HEK293 (cell line): Measurements from ENCODE around the gene MCM3AP.
A peak's percentile ranks its signal among the peaks of the same experiment; 100 is the strongest.

ENCODE experiments used
- CTCF ChIA-PET: fragments of 350-600 bp; formaldehyde crosslinking; extraction: SDS; loops from one replicate; lab custom pipeline; 2021; ENCODE audit warnings: antibody characterized with exemption; lab: Yijun Ruan, JAX
- POLR2A ChIA-PET: fragments of 300-600 bp; formaldehyde crosslinking; extraction: SDS; loops from one replicate; lab custom pipeline; 2020; ENCODE audit warnings: antibody characterized with exemption, inconsistent platforms; lab: Yijun Ruan, JAX
- H3K27ac ChIP-seq: fragments of 200-500 bp; sonication (Bioruptor generic); 2 replicates; pipeline ENCODE4 v1.5.1; 2014; ENCODE audit warnings: low read depth, low read length, control low read depth, inconsistent platforms; ENCODE audit errors: extremely low read depth
- H3K36me3 ChIP-seq, 2 experiments: fragments of 200-500 bp in 1 of 2; sonication (Bioruptor generic) in 1 of 2; 1 replicate in 1 of 2; 2 replicates in 1 of 2; pipeline ENCODE4 v1.5.1; 2014 to 2017; ENCODE audit warnings: inconsistent platforms in 2 of 2, low read length in 2 of 2; ENCODE audit not compliant: control insufficient read depth in 2 of 2, insufficient read depth in 1 of 2
- H3K4me1 ChIP-seq: fragments of 200-500 bp; sonication (Bioruptor generic); 2 replicates; pipeline ENCODE4 v1.5.1; 2014; ENCODE audit warnings: mild to moderate bottlenecking, low read length, inconsistent platforms; ENCODE audit not compliant: control insufficient read depth, insufficient read depth
- H3K4me3 ChIP-seq: 2 replicates; pipeline ENCODE4 v1.5.1; 2011; ENCODE audit warnings: low read depth, mild to moderate bottlenecking, control low read depth, low read length, moderate library complexity
- H3K9me3 ChIP-seq: fragments of 200-500 bp; sonication (Bioruptor generic); 2 replicates; pipeline ENCODE4 v1.5.1; 2014; ENCODE audit warnings: low read depth, low read length, inconsistent platforms; ENCODE audit not compliant: control insufficient read depth, insufficient read depth
- GLIS1 ChIP-seq: fragments of 450-650 bp; formaldehyde crosslinking; IDR thresholded peaks from 2 replicates; pipeline ENCODE4 v1.5.1; 2016; ENCODE audit warnings: missing biosample characterization, missing genetic modification characterization
- SCRT1 ChIP-seq: fragments of 450-650 bp; formaldehyde crosslinking; IDR thresholded peaks from 2 replicates; pipeline ENCODE4 v1.5.1; 2016; ENCODE audit warnings: missing biosample characterization, missing genetic modification characterization, borderline replicate concordance
- TRIM28 ChIP-seq: IDR thresholded peaks from 2 replicates; pipeline ENCODE4 v1.6.1; 2011; ENCODE audit warnings: low read length, control low read depth, borderline replicate concordance
- WT1 ChIP-seq: fragments of 450-650 bp; formaldehyde crosslinking; IDR thresholded peaks from 2 replicates; pipeline ENCODE4 v1.5.1; 2016; ENCODE audit warnings: missing biosample characterization, missing genetic modification characterization
- ZBTB1 ChIP-seq: fragments of 450-650 bp; formaldehyde crosslinking; IDR thresholded peaks from 2 replicates; pipeline ENCODE4 v1.5.1; 2016; ENCODE audit warnings: missing biosample characterization, missing genetic modification characterization
- ZBTB17 ChIP-seq: fragments of 450-650 bp; formaldehyde crosslinking; IDR thresholded peaks from 2 replicates; pipeline ENCODE4 v1.5.1; 2016; ENCODE audit warnings: missing biosample characterization, missing genetic modification characterization
- ZBTB20 ChIP-seq: fragments of 450-650 bp; formaldehyde crosslinking; IDR thresholded peaks from 2 replicates; pipeline ENCODE4 v1.5.1; 2016; ENCODE audit warnings: missing biosample characterization, missing genetic modification characterization
- ZBTB8A ChIP-seq: fragments of 450-650 bp; formaldehyde crosslinking; IDR thresholded peaks from 2 replicates; pipeline ENCODE4 v1.5.1; 2016; ENCODE audit warnings: missing biosample characterization, missing genetic modification characterization
- ZNF10 ChIP-seq: fragments of 450-650 bp; formaldehyde crosslinking; IDR thresholded peaks from 2 replicates; pipeline ENCODE4 v1.5.1; 2017; ENCODE audit warnings: missing biosample characterization, missing genetic modification characterization
- ZNF19 ChIP-seq: fragments of 450-650 bp; formaldehyde crosslinking; IDR thresholded peaks from 2 replicates; pipeline ENCODE4; 2016; ENCODE audit warnings: missing biosample characterization, missing genetic modification characterization, low read depth
- ZNF24 ChIP-seq: fragments of 450-650 bp; formaldehyde crosslinking; IDR thresholded peaks from 2 replicates; pipeline ENCODE4 v1.5.1; 2016; ENCODE audit warnings: missing biosample characterization, missing genetic modification characterization
- ZNF266 ChIP-seq: fragments of 450-650 bp; formaldehyde crosslinking; IDR thresholded peaks from 2 replicates; pipeline ENCODE4 v1.5.1; 2016; ENCODE audit warnings: missing biosample characterization, missing genetic modification characterization, low read depth
- ZNF311 ChIP-seq: fragments of 450-650 bp; formaldehyde crosslinking; IDR thresholded peaks from 2 replicates; pipeline ENCODE4 v1.5.1; 2017; ENCODE audit warnings: missing biosample characterization, missing genetic modification characterization, borderline replicate concordance
- ZNF335 ChIP-seq: fragments of 450-650 bp; formaldehyde crosslinking; conservative IDR thresholded peaks from 2 replicates; pipeline ENCODE4 v1.5.1; 2016; ENCODE audit warnings: missing biosample characterization, missing genetic modification characterization
- ZNF366 ChIP-seq: fragments of 450-650 bp; formaldehyde crosslinking; conservative IDR thresholded peaks from 2 replicates; pipeline ENCODE4 v1.5.1; 2016; ENCODE audit warnings: missing biosample characterization, missing genetic modification characterization
- ZNF416 ChIP-seq: fragments of 450-650 bp; formaldehyde crosslinking; IDR thresholded peaks from 2 replicates; pipeline ENCODE4 v1.5.1; 2016; ENCODE audit warnings: missing biosample characterization, missing genetic modification characterization
- ZNF433 ChIP-seq: fragments of 450-650 bp; formaldehyde crosslinking; IDR thresholded peaks from 2 replicates; pipeline ENCODE4 v1.5.1; 2016; ENCODE audit warnings: missing biosample characterization, missing genetic modification characterization, low read depth
- ZNF473 ChIP-seq: fragments of 450-650 bp; formaldehyde crosslinking; IDR thresholded peaks from 2 replicates; pipeline ENCODE4 v1.5.1; 2017; ENCODE audit warnings: missing biosample characterization, missing genetic modification characterization
- ZNF544 ChIP-seq: fragments of 450-650 bp; formaldehyde crosslinking; IDR thresholded peaks from 2 replicates; pipeline ENCODE4 v1.5.0; 2017; ENCODE audit warnings: missing biosample characterization, missing genetic modification characterization
- ZNF571 ChIP-seq: fragments of 450-650 bp; formaldehyde crosslinking; IDR thresholded peaks from 2 replicates; pipeline ENCODE4 v1.5.0; 2017; ENCODE audit warnings: missing biosample characterization, missing genetic modification characterization
- ZNF624 ChIP-seq: fragments of 450-650 bp; formaldehyde crosslinking; IDR thresholded peaks from 2 replicates; pipeline ENCODE4 v1.5.1; 2017; ENCODE audit warnings: missing biosample characterization, missing genetic modification characterization
- ZNF629 ChIP-seq: fragments of 450-650 bp; formaldehyde crosslinking; IDR thresholded peaks from 2 replicates; pipeline ENCODE4 v1.5.1; 2017; ENCODE audit warnings: missing biosample characterization, missing genetic modification characterization
- ZNF677 ChIP-seq: fragments of 450-650 bp; IDR thresholded peaks from 2 replicates; pipeline ENCODE4 v1.5.0; 2018; ENCODE audit warnings: missing biosample characterization, mild to moderate bottlenecking, missing genetic modification characterization, moderate library complexity
- ZNF777 ChIP-seq: fragments of 450-650 bp; formaldehyde crosslinking; IDR thresholded peaks from 2 replicates; pipeline ENCODE4 v1.5.1; 2017; ENCODE audit warnings: missing biosample characterization, missing genetic modification characterization, borderline replicate concordance
- ZNF830 ChIP-seq: fragments of 450-650 bp; IDR thresholded peaks from 2 replicates; pipeline ENCODE4 v1.5.0; 2018; ENCODE audit warnings: missing biosample characterization, missing genetic modification characterization, low read depth, mild to moderate bottlenecking, moderate library complexity
- ZXDB ChIP-seq: fragments of 450-650 bp; formaldehyde crosslinking; IDR thresholded peaks from 2 replicates; pipeline ENCODE4 v1.5.1; 2016; ENCODE audit warnings: missing biosample characterization, missing genetic modification characterization
- TF ChIP-seq, protein P1 (sequence below): fragments of 450-650 bp; formaldehyde crosslinking; IDR thresholded peaks from 2 replicates; pipeline ENCODE4 v1.5.1; 2016; ENCODE audit warnings: missing biosample characterization, missing genetic modification characterization, borderline replicate concordance
- TF ChIP-seq, protein P2 (sequence below): fragments of 450-650 bp; formaldehyde crosslinking; IDR thresholded peaks from 2 replicates; pipeline ENCODE4 v1.5.1; 2016; ENCODE audit warnings: missing biosample characterization, missing genetic modification characterization
- TF ChIP-seq, protein P3 (sequence below): fragments of 450-650 bp; formaldehyde crosslinking; IDR thresholded peaks from 2 replicates; pipeline ENCODE4 v1.5.1; 2016; ENCODE audit warnings: missing biosample characterization, missing genetic modification characterization
- TF ChIP-seq, protein P4 (sequence below): sonication (generic); formaldehyde crosslinking; IDR thresholded peaks from 2 replicates; pipeline ENCODE4 v1.8.1; 2022; ENCODE audit warnings: mild to moderate bottlenecking, moderate library complexity, missing genetic modification reagents
- TF ChIP-seq, protein P5 (sequence below): fragments of 450-650 bp; formaldehyde crosslinking; IDR thresholded peaks from 2 replicates; pipeline ENCODE4 v1.5.1; 2016; ENCODE audit warnings: missing biosample characterization, missing genetic modification characterization

The MCM3AP gene

DNA sequence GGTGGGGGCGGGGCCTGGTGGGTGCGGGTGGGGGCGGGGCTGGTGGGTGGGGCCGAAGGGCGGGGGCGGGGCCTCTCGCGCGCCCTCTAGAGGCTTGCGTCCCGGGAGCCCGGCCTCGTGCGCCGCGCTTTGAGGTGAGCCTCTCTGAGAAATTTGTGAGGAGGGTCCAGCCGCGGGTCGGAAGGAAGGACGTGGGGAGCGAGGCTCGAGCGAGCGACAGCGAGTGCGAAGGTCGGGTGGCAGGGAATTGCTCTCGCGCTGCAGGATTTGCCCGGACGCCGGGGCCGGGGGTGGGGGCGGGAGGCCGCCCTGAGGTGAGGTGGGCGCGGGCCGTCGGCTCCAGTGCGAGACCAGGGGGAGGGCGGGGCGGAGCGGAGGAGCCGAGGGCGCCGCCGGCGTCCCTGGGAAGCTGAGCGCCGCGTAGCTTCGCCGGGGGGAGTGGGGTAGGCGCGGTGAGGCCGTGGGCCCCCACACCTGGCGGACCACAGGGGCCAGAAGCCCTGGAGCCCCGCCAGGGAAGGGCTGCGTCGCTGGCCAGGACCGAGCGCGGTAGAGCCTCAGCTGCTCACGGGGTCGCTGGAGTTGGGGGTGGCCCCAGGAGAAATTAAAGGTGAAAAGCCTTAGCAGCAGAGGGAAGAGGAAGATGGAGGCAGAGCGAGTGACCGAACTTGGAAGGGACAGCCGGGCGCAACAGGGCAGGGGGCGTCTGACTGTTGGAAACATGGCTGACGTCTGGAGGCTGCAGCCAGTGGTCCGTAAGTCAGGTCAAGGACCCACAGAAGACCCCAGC lies 56.1 kb downstream of the MCM3AP start:
- ChIA-PET POLR2A (interaction anchor here (0.9 to 1.3 kb wide), 5 partner anchors 12 to 248 kb away, joined by 3 to 4 read pairs (median 3); partner anchors contain the start of genes COL6A1 and YBEY), CTCF (interaction anchor here (0.5 to 1.0 kb wide), 5 partner anchors 20 to 87 kb away, joined by 3 to 5 read pairs (median 3); partner anchors contain the start of genes MCM3AP and YBEY)
- peaks cover 8% of the 10 kb centered on the region; the same call in 1 of the 2 replicates for H3K4me1 ChIP-seq
- no peaks in the 10 kb centered on the region for H3K9me3 ChIP-seq
- H3K4me3 ChIP-seq = peak overlapping the region; percentile 50
- peak overlapping the region; percentile 27; the same call in 1 of the 2 replicates for H3K27ac ChIP-seq
- peaks cover 14 to 41% of the 10 kb centered on the region in 2 experiments for H3K36me3 ChIP-seq
- TF ChIP-seq ZNF624 (tag by site-specific recombination) (no peak), SCRT1 (no peak), ZNF473 (tag by site-specific recombination) (no peak; the same call in 1 of the 2 replicates), ZXDB (tag by site-specific recombination) (no peak), ZNF777 (tag by site-specific recombination) (no peak), TRIM28 (no peak), ZBTB17 (tag by site-specific recombination) (no peak), ZNF10 (no peak), ZNF366 (no peak), ZNF629 (peak; percentile 39; the same call in 1 of the 2 replicates), WT1 (no peak), ZBTB20 (tag by site-specific recombination) (peak; percentile 25; the same call in 1 of the 2 replicates), ZNF571 (tag by site-specific recombination) (no peak), ZNF830 (tag by site-specific recombination) (no peak), ZNF416 (tag by site-specific recombination) (no peak), ZNF266 (tag by site-specific recombination) (no peak), ZNF677 (tag by site-specific recombination) (no peak), ZNF433 (tag by site-specific recombination) (no peak), ZNF24 (tag by site-specific recombination) (peak; percentile 33; the same call in 1 of the 2 replicates), ZNF311 (tag by site-specific recombination) (no peak), ZNF335 (tag by site-specific recombination) (peak; percentile 92), ZBTB8A (tag by site-specific recombination) (peak; percentile 58), ZBTB1 (peak; percentile 73; the same call in 1 of the 2 replicates), ZNF19 (no peak), GLIS1 (tag by site-specific recombination) (peak; percentile 55; the same call in 1 of the 2 replicates), ZNF544 (tag by site-specific recombination) (no peak)
- TF ChIP-seq, protein P1, sequence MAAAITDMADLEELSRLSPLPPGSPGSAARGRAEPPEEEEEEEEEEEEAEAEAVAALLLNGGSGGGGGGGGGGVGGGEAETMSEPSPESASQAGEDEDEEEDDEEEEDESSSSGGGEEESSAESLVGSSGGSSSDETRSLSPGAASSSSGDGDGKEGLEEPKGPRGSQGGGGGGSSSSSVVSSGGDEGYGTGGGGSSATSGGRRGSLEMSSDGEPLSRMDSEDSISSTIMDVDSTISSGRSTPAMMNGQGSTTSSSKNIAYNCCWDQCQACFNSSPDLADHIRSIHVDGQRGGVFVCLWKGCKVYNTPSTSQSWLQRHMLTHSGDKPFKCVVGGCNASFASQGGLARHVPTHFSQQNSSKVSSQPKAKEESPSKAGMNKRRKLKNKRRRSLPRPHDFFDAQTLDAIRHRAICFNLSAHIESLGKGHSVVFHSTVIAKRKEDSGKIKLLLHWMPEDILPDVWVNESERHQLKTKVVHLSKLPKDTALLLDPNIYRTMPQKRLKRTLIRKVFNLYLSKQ (tag by site-specific recombination) = no peak
- TF ChIP-seq, protein P2, sequence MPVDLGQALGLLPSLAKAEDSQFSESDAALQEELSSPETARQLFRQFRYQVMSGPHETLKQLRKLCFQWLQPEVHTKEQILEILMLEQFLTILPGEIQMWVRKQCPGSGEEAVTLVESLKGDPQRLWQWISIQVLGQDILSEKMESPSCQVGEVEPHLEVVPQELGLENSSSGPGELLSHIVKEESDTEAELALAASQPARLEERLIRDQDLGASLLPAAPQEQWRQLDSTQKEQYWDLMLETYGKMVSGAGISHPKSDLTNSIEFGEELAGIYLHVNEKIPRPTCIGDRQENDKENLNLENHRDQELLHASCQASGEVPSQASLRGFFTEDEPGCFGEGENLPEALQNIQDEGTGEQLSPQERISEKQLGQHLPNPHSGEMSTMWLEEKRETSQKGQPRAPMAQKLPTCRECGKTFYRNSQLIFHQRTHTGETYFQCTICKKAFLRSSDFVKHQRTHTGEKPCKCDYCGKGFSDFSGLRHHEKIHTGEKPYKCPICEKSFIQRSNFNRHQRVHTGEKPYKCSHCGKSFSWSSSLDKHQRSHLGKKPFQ (tag by site-specific recombination) = no peak
- TF ChIP-seq, protein P3, sequence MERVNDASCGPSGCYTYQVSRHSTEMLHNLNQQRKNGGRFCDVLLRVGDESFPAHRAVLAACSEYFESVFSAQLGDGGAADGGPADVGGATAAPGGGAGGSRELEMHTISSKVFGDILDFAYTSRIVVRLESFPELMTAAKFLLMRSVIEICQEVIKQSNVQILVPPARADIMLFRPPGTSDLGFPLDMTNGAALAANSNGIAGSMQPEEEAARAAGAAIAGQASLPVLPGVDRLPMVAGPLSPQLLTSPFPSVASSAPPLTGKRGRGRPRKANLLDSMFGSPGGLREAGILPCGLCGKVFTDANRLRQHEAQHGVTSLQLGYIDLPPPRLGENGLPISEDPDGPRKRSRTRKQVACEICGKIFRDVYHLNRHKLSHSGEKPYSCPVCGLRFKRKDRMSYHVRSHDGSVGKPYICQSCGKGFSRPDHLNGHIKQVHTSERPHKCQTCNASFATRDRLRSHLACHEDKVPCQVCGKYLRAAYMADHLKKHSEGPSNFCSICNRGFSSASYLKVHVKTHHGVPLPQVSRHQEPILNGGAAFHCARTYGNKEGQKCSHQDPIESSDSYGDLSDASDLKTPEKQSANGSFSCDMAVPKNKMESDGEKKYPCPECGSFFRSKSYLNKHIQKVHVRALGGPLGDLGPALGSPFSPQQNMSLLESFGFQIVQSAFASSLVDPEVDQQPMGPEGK (tag by site-specific recombination) = peak; percentile 81
- TF ChIP-seq, protein P4, sequence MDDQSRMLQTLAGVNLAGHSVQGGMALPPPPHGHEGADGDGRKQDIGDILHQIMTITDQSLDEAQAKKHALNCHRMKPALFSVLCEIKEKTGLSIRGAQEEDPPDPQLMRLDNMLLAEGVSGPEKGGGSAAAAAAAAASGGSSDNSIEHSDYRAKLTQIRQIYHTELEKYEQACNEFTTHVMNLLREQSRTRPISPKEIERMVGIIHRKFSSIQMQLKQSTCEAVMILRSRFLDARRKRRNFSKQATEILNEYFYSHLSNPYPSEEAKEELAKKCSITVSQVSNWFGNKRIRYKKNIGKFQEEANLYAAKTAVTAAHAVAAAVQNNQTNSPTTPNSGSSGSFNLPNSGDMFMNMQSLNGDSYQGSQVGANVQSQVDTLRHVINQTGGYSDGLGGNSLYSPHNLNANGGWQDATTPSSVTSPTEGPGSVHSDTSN (CRISPR knock-in tag) = no peak
- TF ChIP-seq, protein P5, sequence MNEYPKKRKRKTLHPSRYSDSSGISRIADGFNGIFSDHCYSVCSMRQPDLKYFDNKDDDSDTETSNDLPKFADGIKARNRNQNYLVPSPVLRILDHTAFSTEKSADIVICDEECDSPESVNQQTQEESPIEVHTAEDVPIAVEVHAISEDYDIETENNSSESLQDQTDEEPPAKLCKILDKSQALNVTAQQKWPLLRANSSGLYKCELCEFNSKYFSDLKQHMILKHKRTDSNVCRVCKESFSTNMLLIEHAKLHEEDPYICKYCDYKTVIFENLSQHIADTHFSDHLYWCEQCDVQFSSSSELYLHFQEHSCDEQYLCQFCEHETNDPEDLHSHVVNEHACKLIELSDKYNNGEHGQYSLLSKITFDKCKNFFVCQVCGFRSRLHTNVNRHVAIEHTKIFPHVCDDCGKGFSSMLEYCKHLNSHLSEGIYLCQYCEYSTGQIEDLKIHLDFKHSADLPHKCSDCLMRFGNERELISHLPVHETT (tag by site-specific recombination) = no peak
